Measurements from ENCODE around the gene ARSB. TPM values are rescaled to one million over a fixed set of nuclear protein-coding genes. Genes with fewer than 3 reads are reported as not detected.
A peak's percentile ranks its signal among the peaks of the same experiment; 100 is the strongest.
"Not testable (repeated sequence)": the region's sequence is repeated elsewhere in the genome, so short reads cannot be mapped to it uniquely, and the experiment has no call there.

The ARSB gene
- total RNA-seq, 1 donor from 2014 or later, result 16.7 TPM

DNA sequence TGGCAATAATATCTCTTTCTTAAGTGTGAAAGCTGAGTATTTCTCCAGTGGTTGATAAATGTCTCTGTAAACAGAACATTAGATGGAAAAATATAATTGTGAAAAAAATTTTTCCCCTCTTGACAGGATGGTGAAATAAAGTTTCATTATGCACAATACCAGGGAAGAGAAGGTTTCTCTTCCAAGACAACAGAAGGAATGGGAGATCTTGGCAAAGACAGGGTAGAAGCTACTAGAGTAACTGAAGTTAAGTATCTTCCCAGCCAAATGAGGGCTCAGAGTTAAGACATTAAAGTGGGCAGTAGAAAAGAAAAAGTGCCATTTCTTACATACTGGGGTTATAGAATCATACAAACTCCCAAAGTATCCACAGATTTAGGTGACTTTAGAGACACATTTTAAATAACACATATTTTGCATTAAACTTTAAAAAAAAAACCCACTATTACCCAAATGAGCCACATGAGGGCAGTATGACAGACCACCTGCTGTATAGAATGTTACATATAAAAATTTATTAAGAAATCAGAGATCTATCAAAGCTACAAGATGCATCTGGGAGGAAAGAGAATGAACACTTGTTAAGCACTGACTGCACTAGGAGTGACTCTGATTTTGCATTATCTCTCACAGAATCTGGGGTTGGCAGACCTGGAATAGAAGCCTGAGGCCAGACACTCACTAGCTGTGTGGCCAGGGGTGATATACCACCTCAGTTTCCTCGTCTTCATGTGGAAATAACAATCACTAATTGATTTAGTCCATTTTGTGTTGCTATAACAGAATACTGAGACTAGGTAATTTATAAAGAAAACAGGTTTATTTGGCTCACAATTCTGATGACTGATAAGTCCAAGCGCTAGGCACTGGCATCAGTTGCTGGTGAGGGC, 98.5 kb downstream of the ARSB start:
- no peak overlapping the region for H3K4me3 ChIP-seq (ENCODE audit: low read depth, low read length)
- DNase-seq (ENCODE audit: low read depth), result no peak
- peak; percentile 70 for TF ChIP-seq CTCF (conservative IDR thresholded peaks at IDR 0.05; ENCODE audit: low read depth, low read length)

DNA sequence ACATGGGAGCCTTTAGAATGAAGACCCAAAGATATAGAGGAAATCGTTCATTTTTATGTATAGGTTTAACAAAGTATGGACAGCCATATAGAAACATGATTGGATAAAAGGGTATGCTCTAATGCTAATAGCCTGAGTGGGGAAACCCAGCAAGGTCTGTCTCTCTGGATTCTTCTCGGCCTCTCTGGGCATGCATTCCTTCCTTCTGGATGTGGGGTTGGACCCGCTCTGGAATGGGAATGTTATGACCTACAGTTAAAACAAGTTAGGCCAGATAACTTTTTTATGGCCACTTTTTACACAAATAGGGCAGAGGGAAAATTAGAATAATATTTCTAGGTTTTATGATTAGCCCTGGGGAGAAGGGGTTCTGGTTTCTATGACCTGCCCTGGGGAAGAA, 103.2 kb downstream of the ARSB start:
- TF ChIP-seq CTCF (conservative IDR thresholded peaks at IDR 0.05; ENCODE audit: low read depth, low read length), result no peak
- no peak for DNase-seq (ENCODE audit: low read depth)
- no peak overlapping the region for H3K4me3 ChIP-seq (ENCODE audit: low read depth, low read length)

- H3K4me3 ChIP-seq (ENCODE audit: low read depth, low read length), result no peak overlapping the region
- no peak for TF ChIP-seq CTCF (conservative IDR thresholded peaks at IDR 0.05; ENCODE audit: low read depth, low read length)
- DNase-seq (ENCODE audit: low read depth), result no peak
Measured at GRCh38 chr5:78879516-78879915, 105.6 kb downstream of the ARSB start.

DNA sequence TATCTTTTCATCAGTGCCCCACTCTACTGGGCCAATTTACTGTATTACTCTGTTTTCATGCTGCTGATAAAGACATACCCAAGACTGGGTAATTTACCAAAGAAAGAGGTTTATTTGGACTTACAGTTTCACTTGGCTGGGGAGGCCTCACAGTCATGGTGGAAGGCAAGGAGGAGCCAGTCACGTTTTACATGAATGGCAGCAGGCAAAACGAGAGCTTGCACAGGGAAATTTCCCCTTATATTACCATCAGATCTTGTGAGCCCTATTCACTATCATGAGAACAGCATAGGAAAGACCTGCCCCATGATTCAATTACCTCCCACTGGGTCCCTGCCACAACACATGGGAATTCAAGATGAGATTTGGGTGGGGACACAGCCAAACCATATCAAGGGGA, 119.0 kb downstream of the ARSB start:
- DNase-seq (ENCODE audit: low read depth); H3K4me3 ChIP-seq (ENCODE audit: low read depth, low read length): not testable (repeated sequence)

DNA sequence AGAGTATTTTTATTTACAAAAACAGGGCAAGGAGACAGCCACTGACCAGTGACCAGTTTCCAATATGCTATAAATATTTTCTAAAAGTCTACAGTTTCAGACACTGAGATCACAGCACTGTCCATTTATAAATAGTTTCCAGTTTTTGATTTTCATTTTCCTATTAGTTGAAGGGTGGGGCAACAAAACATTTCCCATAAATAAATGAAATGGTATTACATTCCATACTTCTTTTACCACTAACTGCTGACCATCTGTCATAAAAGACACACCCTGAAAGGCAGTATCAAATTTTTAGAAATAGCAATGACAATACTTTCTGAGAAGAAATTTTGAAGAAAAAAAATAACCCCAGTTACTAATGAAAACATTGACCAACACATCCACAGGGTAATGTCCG, 126.7 kb downstream of the ARSB start:
- DNase-seq (ENCODE audit: low read depth), result no peak

GRCh38 chr5:78855026-78855425, 130.1 kb downstream of the ARSB start:
- no peak for DNase-seq (ENCODE audit: low read depth)
- no peak for TF ChIP-seq CTCF (conservative IDR thresholded peaks at IDR 0.05; ENCODE audit: low read depth, low read length)
- no peak overlapping the region for H3K4me3 ChIP-seq (ENCODE audit: low read depth, low read length)

More for the DNA sequence above, 126.7 kb downstream of the ARSB start:
- TF ChIP-seq CTCF (conservative IDR thresholded peaks at IDR 0.05; ENCODE audit: low read depth, low read length), result no peak
- H3K4me3 ChIP-seq (ENCODE audit: low read depth, low read length), result no peak overlapping the region

DNA sequence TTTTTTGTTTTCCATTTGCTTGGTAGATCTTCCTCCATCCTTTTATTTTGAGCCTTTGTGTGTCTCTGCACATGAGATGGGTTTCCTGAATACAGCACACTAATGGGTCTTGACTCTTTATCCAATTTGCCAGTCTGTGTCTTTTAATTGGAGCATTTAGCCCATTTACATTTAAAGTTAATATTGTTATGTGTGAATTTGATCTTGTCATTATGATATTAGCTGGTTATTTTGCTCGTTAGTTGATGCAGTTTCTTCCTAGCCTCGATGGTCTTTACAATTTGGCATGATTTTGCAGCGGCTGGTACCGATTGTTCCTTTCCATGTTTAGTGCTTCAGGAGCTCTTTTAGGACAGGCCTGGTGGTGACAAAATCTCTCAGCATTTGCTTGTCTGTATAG, 133.2 kb downstream of the ARSB start:
- not testable (repeated sequence) for H3K4me3 ChIP-seq (ENCODE audit: low read depth, low read length)

GRCh38 chr5:78845470-78845869, 139.6 kb downstream of the ARSB start:
- no peak for TF ChIP-seq CTCF (conservative IDR thresholded peaks at IDR 0.05; ENCODE audit: low read depth, low read length)
- DNase-seq (ENCODE audit: low read depth), result no peak
- H3K4me3 ChIP-seq (ENCODE audit: low read depth, low read length), result no peak overlapping the region

More for the DNA sequence above, 133.2 kb downstream of the ARSB start:
- DNase-seq (ENCODE audit: low read depth), result not testable (repeated sequence)

Data from epithelial cell of proximal tubule (primary cell).